Measurements from ENCODE around the gene PITPNC1.
"Not testable (repeated sequence)": the region's sequence is repeated elsewhere in the genome, so short reads cannot be mapped to it uniquely, and the experiment has no call there.

PITPNC1 gene

DNA sequence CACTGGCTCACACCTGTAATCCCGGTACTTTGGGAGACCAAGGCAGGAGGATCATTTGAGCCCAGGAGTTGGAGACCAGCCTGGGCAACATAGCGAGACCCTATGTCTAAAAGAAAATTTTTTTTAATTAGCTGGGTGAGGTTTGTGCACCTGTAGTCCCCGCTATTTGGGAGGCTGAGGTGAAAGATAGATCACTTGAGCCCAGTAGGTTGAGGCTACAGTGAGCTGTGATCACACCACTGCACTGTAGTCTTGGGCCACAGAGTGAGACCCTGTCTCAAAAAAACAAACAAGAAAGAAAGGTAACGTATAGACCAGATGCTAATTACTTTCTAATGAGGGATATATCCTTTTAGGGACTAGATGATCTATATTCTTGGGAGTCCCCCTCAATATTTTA, 348.7 kb downstream of the PITPNC1 start:
- in situ Hi-C loops (cut with MboI; ENCODE audit: low pct_unique_long_range_greater_than_20kb, low sequenced_read_pairs, unreplicated experiment) = no loop called here
- TF ChIP-seq, protein P1, sequence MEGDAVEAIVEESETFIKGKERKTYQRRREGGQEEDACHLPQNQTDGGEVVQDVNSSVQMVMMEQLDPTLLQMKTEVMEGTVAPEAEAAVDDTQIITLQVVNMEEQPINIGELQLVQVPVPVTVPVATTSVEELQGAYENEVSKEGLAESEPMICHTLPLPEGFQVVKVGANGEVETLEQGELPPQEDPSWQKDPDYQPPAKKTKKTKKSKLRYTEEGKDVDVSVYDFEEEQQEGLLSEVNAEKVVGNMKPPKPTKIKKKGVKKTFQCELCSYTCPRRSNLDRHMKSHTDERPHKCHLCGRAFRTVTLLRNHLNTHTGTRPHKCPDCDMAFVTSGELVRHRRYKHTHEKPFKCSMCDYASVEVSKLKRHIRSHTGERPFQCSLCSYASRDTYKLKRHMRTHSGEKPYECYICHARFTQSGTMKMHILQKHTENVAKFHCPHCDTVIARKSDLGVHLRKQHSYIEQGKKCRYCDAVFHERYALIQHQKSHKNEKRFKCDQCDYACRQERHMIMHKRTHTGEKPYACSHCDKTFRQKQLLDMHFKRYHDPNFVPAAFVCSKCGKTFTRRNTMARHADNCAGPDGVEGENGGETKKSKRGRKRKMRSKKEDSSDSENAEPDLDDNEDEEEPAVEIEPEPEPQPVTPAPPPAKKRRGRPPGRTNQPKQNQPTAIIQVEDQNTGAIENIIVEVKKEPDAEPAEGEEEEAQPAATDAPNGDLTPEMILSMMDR (IDR thresholded peaks at IDR 0.05; ENCODE audit: extremely low read depth, insufficient read depth, missing control alignments) = no peak
- no peak for DNase-seq (ENCODE audit: low spot score)

DNA sequence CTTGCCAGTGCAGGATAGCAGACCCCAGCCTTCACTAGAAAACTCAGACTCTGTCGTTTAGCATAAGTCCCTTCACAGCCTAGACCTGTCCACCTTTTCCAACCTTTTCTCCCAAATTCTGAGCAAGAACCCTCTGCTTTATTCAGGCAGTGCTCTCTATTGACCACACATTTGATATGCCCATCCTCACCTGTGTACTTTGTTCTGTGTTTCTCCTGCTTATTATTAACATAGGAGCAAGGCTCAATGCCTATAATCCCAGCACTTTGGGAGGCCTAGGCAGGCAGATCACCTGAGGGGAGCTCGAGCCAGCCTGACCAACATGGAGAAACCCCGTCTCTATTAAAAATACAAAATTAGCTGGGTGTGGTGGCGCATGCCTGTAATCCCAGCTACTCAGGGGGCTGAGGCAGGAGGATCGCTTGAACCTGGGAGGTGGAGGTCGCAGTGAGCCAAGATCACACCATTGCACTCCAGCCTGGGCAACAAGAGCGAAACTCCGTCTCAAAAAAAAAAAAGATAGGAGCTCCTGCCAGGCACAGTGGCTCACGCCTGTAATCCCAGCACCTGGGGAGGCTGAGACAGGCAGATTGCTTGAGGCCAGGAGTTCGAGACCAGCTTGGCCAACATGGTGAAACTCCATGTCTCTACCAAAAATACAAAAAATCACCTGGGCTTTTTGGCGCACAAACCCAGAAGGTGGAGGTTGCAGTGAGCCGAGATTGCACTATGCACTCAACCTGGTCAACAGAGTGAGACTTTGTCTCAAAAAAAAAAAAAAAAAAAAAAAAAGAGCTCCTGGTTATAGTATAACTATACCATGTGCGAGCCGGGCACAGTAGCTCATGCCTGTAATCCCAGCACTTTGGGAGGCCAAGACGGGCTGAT, 350.3 kb downstream of the PITPNC1 start:
- in situ Hi-C loops (cut with MboI; ENCODE audit: low pct_unique_long_range_greater_than_20kb, low sequenced_read_pairs, unreplicated experiment) = not testable (repeated sequence)

DNA sequence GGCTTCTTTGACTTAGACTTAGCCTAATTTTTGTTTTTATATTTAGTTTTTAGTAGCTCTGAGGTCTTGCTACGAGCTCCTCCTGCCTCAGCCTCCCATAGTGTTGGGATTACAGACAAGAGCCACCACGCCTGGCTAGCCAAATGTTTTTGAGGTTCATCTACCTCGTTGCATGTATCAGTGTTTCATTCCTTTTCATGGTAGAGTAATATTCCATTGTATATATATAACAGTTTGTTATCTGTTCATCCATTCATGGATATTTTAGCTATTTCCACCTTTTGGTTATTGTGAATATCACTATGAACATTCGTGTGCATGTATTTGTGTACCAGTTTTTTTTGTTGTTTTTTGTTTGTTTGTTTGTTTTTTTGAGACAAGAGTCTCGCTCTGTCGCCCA, 352.8 kb downstream of the PITPNC1 start:
- no peak for DNase-seq (ENCODE audit: low spot score)
- TF ChIP-seq, protein P1 (IDR thresholded peaks at IDR 0.05; ENCODE audit: extremely low read depth, insufficient read depth, missing control alignments) = no peak
- in situ Hi-C loops (cut with MboI; ENCODE audit: low pct_unique_long_range_greater_than_20kb, low sequenced_read_pairs, unreplicated experiment) = no loop called here

More for the DNA sequence above, 350.3 kb downstream of the PITPNC1 start:
- not testable (repeated sequence) for DNase-seq (ENCODE audit: low spot score)

DNA sequence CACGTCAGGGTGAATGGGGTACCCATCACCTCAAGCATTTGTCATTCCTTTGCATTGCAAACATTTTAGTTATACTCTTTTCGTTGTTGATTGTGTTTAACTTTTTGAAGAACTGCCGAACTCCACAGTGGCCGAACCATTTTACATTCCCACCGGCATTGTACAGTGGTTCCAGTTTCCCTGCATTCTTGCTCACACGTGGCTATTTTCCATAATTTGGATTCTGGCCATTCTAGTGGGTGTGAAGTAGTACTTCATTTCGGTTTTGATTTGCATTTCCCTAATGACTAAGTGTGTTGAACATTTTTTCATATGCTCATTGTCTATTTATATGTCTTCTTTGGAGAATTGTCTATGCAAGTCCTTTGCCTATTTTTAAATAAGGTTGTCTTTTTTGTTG, 353.6 kb downstream of the PITPNC1 start:
- TF ChIP-seq, protein P1 (IDR thresholded peaks at IDR 0.05; ENCODE audit: extremely low read depth, insufficient read depth, missing control alignments) = no peak
- in situ Hi-C loops (cut with MboI; ENCODE audit: low pct_unique_long_range_greater_than_20kb, low sequenced_read_pairs, unreplicated experiment) = no loop called here
- DNase-seq (ENCODE audit: low spot score) = no peak

DNA sequence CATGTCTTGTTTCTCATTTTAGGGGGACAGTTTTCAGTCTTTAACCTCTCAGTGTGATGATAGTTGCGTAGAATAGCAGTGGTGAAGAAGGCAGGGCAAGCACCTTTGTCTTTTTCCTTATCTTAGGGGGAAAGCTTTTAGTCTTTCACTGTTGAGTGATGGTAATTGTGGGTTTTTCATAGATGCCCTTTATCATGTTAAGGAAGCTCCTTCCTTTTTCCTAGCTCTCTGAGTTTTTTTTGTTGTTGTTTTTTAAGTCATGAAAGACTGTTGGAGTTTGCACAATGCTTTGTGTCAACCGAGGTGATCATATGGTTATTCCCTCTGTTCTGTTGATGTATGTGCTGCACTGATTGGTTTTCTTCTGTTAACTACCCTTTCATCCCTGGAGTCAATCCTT, 356.4 kb downstream of the PITPNC1 start:
- in situ Hi-C loops (cut with MboI; ENCODE audit: low pct_unique_long_range_greater_than_20kb, low sequenced_read_pairs, unreplicated experiment) = no loop called here
- no peak for DNase-seq (ENCODE audit: low spot score)
- TF ChIP-seq, protein P1 (IDR thresholded peaks at IDR 0.05; ENCODE audit: extremely low read depth, insufficient read depth, missing control alignments) = no peak

DNA sequence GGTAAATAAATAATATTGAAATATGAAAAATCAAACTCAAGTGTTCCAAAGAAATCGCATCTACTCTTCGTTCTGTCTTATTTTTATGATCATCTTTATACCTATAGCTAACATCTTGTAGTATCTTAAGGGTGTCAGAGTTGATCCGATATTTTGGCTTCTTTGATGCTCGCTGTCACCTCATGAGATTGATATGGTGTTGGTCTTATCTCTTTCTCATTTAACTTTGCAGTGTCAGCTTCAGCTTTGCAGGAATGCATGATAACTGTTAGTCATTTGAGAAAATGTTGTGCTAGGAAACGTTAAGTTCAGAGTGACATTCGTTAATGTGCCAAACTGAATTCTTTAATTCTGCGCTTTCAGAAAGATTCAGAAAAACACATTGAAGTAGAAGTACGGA, 360.1 kb downstream of the PITPNC1 start:
- TF ChIP-seq, protein P1 (IDR thresholded peaks at IDR 0.05; ENCODE audit: extremely low read depth, insufficient read depth, missing control alignments) = no peak
- in situ Hi-C loops (cut with MboI; ENCODE audit: low pct_unique_long_range_greater_than_20kb, low sequenced_read_pairs, unreplicated experiment) = no loop called here
- DNase-seq (ENCODE audit: low spot score) = no peak

DNA sequence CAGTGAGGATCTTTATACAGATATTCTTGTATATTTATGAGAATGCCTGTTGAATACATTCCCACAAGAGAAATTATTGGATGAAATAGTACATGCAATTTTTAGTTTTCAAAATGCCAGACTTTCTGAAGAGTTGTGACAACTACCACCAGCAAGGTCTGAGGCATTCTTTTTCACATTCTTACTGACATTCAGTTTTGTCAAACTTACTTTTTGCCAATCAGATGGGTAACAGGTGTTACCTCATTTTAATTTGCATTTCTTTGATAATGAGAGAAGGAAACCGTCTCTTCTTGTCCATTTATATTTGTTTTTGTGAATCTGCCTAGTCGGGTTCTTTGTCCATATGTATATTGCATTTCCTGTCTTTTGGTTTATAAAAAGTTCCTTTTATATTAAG, 364.9 kb downstream of the PITPNC1 start:
- DNase-seq (ENCODE audit: low spot score) = no peak
- in situ Hi-C loops (cut with MboI; ENCODE audit: low pct_unique_long_range_greater_than_20kb, low sequenced_read_pairs, unreplicated experiment) = no loop called here
- TF ChIP-seq, protein P1 (IDR thresholded peaks at IDR 0.05; ENCODE audit: extremely low read depth, insufficient read depth, missing control alignments) = no peak
